Motor neuron (in vitro differentiated cells): ENCODE data around the gene GRIN2A. TPM values are rescaled to one million over a fixed set of nuclear protein-coding genes. Genes with fewer than 3 reads are reported as not detected.

Experiments used
- ATAC-seq, 8 experiments: fragments of 200-7000 bp; cut with Tn5 transposase; replicated peaks in 6 of 8; 2 replicates each; pipeline ENCODE4 v1.8.0; 2021; ENCODE audit warnings: mild to moderate bottlenecking in 8 of 8, moderate library complexity in 8 of 8
- H3K27ac ChIP-seq, 2 donors: fragments of 250-450 bp; sonication (Bioruptor Pico); 2 replicates each; pipeline ENCODE4 v1.9.0; 2021; ENCODE audit warnings: antibody characterized with exemption in 2 of 2, mild to moderate bottlenecking in 2 of 2, moderate library complexity in 1 of 2
- H3K4me1 ChIP-seq, 2 donors: fragments of 250-450 bp; sonication (Bioruptor Pico); replicated peaks in 1 of 2; 2 replicates each; pipeline ENCODE4 v1.6.1; 2021; ENCODE audit warnings: antibody characterized with exemption in 2 of 2, mild to moderate bottlenecking in 2 of 2, moderate library complexity in 1 of 2
- H3K4me3 ChIP-seq, 5 donors: fragments of 250-450 bp; sonication (Bioruptor Pico); 2 replicates each; pipeline ENCODE4 v1.9.0; 2021; ENCODE audit warnings: antibody characterized with exemption in 5 of 5, mild to moderate bottlenecking in 5 of 5, moderate library complexity in 4 of 5
- WGBS, 10 experiments: fragments of 450-650 bp; shearing (Covaris generic); methylation state at CpG; one replicate each; pipeline ENCODE4 v1.0.0; 2022; 5-methylcytosine and 5-hydroxymethylcytosine counted together
- in situ Hi-C, 9 experiments: fragments of 400-800 bp; cut with MboI; loops; one replicate each; pipeline ENCODE4 v1.15.0; 2021; ENCODE audit warnings: low sequenced_read_pairs in 9 of 9, low pct_unique_long_range_greater_than_20kb in 2 of 9; ENCODE audit not compliant: unreplicated experiment in 9 of 9
- total RNA-seq, 8 experiments: library from RNA; unstranded; fragments of 300-600 nt; gene quantifications; 2 replicates each; pipeline versions ENCODE4 v1.2.3 to v1.2.4, GENCODE V29; 2022

GRIN2A gene
- total RNA-seq, 8 experiments from 2014 or later = 0.14 to 21.2 (median 2.9) TPM

DNA sequence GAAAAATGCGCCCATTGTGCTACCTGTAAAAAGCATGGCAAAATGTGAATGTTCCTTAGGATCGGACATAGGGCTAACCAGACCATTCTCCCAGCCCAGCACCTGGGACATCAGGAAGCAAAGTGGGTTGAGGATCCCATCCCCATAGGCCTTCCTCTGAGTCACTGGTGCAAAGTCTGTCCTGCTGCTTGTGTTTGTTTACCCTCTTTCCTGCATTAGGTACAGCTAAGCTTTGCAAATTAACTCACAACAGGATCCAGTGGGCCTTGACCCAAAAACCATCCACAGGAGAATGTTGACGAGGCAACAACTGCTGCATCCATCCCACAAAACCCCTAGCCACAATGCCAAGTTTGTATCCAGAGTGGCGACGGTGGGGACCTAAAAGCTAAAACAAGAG is 106.2 kb downstream of the GRIN2A start:
- no peak for ATAC-seq
- H3K27ac ChIP-seq = no peak overlapping the region
- WGBS, 10 experiments = 0 to 100% (median 82%) methylated on average over 1 to 3 of the region's 5 CpGs; no CpG with 5 or more reads in 2 of the 10 experiments
- H3K4me3 ChIP-seq = no peak overlapping the region
- H3K4me1 ChIP-seq = peaks cover 32% of the 10 kb centered on the region in 2 donors
- in situ Hi-C loops = no loop called here

DNA sequence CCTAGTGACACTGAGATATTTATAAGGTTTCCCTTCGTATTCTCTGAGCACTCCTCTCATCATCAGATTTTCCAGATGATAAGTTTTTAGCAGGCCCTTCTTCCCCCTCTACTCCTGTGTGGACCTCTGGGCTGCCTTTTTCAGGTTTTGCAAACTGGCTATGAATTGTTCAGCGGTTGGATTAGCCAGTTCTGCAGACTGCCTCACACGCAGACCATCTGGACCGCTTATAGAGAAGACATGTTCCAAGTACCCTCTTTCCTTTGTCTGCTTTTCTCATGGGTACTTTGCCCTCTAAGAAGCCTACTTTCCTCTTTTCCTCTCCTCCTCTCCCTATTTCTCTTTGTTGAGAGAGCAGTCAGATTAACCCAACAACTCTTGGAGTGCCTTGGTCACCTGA is 111.6 kb downstream of the GRIN2A start:
- Histone ChIP-seq H3K4me3 (no peak overlapping the region), H3K27ac (no peak overlapping the region), H3K4me1 (no peaks in the 10 kb centered on the region)
- ATAC-seq = no peak
- WGBS, 10 experiments = 63 to 95% (median 85%) methylated on average over 2 to 4 of the region's 4 CpGs; no CpG with 5 or more reads in 4 of the 10 experiments
- in situ Hi-C loops = no loop called here

DNA sequence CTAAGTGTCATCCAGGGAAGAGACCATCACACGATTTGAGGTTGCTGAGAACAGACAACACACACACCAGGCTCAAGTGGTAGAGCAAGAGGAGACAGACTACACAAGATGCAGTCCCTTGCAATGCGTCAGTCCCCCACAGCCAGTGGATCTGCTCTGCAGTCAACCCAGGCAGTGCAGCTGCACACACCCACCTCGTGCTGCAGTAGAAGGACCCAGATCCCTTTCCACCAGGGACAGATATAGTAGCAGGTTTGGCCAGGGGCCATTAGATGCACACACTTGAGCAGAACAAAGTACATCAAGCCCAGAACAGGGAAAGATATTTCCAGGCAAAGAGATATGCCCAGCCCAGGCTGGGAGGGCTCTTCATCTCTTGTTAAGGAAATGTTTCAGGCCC is 112.9 kb downstream of the GRIN2A start:
- ATAC-seq = no peak
- Histone ChIP-seq H3K27ac (no peak overlapping the region), H3K4me1 (peaks cover 4 to 6% of the 10 kb centered on the region in 2 donors), H3K4me3 (no peak overlapping the region)
- WGBS, 10 experiments = 6 to 80% (median 64%) methylated on average over 1 to 3 of the region's 3 CpGs; no CpG with 5 or more reads in 5 of the 10 experiments
- in situ Hi-C loops = no loop called here

DNA sequence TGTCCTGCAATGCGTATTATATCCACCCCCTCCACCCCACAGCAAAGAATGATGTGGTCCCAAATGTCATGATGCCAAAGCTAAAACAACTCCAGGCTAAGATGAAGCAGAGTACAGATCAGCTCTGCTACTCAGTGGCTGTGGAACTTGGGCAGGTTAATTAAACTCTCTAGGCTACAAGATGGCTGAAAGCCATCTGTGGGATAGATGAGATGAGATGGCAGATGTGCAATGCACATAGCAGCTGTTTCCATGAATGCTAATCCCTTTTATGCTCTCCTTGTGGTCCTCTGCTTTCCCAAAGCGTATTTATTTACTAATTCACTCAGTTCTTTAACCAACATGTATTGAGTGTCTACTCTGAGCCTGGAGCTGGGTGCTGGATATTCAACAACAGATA is 114.4 kb downstream of the GRIN2A start:
- H3K4me3 ChIP-seq = no peak overlapping the region
- 0 to 90% (median 17%) methylated on average over 1 of the region's 2 CpGs; no CpG with 5 or more reads in 5 of the 10 experiments for WGBS, 10 experiments
- ATAC-seq = no peak
- H3K27ac ChIP-seq = no peak overlapping the region
- peaks cover 4 to 6% of the 10 kb centered on the region in 2 donors for H3K4me1 ChIP-seq
- in situ Hi-C loops = no loop called here

DNA sequence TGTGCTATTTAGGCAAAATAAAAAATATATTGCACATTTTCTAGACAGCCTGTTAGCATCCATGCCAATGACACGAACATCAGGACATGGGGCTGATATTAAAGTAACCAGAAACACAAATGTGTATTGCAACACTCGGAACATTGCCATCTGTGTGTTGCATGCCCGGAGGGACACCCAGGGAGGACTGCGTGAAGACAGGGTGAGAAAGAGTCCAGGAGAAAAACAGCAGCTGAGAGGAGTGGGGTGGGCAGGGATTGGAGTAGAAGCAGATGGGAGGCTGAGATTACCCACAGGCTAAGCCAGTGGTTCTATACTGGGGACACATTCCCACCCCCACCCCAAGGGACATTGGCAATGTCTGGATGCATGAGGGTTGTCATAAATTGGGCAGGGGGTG is 114.8 kb downstream of the GRIN2A start:
- H3K27ac ChIP-seq = no peak overlapping the region

DNA sequence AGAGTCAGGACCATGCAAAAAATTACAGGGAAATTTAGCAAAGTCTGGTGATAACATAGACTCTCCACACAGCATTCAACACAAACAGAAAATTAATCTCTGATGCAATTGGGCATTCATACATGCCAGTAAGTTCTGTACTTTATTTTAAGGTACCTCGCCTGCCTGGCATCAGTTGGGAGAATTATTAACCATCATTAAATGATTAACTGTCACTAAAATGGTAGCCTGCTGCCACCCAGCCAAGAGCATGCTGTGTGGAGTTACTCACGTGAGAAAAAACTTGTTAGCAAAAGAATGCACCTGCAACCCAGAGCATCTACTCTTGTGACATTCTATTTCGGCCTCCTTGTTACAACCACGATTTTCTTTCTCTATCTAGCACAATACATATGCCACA is 117.2 kb downstream of the GRIN2A start:
- in situ Hi-C loops = no loop called here
- H3K4me3 ChIP-seq = no peak overlapping the region
- no peak for ATAC-seq
- peaks cover 4 to 6% of the 10 kb centered on the region in 2 donors for H3K4me1 ChIP-seq
- WGBS, 10 experiments = 0 to 50% (median 23%) methylated on average over 2 to 4 of the region's 4 CpGs; no CpG with 5 or more reads in 1 of the 10 experiments
- H3K27ac ChIP-seq = no peak overlapping the region

More for the DNA sequence above, 114.8 kb downstream of the GRIN2A start:
- in situ Hi-C loops = no loop called here
- ATAC-seq = no peak
- WGBS, 10 experiments = 0 to 100% (median 85%) methylated on average over 1 to 4 of the region's 4 CpGs; no CpG with 5 or more reads in 2 of the 10 experiments
- H3K4me1 ChIP-seq = peaks cover 4 to 6% of the 10 kb centered on the region in 2 donors
- no peak overlapping the region for H3K4me3 ChIP-seq

DNA sequence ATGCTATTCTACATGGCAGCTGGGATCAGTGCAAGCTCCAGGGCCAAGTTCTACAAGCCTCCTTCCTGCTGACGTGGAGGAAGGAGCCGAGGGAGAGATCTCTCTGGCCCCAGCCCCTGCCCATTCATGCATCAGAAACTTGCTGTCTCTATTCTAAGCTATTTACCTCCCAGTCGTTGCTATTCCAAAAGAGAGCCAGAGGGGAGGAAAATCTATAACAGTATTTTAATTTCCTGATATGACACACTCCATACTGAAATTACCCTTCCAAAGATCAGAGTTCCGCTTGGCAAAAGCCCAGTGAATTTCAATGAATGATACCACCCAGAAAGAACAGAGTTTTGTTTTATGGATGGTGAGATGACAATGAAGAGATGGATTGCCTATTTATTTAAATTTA is 133.4 kb downstream of the GRIN2A start:
- no peak for ATAC-seq
- in situ Hi-C loops = no loop called here
- H3K4me3 ChIP-seq = no peak overlapping the region
- 0 to 100% (median 84%) methylated on average over 1 to 4 of the region's 4 CpGs for WGBS, 10 experiments
- H3K4me1 ChIP-seq = no peaks in the 10 kb centered on the region
- H3K27ac ChIP-seq = no peak overlapping the region

DNA sequence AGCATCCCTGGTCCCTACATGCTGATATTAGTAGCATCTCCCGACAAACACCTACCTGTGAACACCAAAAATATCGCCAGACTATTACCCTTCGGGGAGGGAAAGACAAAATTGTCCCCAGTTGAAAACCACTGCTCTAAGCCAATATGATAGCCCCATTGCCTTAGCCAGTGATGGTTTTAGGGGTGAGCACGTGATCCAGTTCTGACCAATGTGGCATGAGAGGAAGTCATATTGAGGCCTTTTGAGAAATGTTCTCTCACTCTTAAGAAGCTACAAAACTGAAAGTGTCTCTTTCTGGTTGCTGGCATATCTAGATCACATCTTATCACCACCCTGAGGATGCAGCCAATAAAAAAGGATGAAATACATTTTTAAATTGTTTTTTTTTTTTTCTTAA is 136.3 kb downstream of the GRIN2A start:
- in situ Hi-C loops = no loop called here
- H3K4me3 ChIP-seq = no peak overlapping the region
- WGBS, 10 experiments = 0 to 95% (median 87%) methylated on average over 1 to 4 of the region's 4 CpGs; no CpG with 5 or more reads in 4 of the 10 experiments
- H3K4me1 ChIP-seq = no peaks in the 10 kb centered on the region
- ATAC-seq = no peak
- H3K27ac ChIP-seq = no peak overlapping the region

DNA sequence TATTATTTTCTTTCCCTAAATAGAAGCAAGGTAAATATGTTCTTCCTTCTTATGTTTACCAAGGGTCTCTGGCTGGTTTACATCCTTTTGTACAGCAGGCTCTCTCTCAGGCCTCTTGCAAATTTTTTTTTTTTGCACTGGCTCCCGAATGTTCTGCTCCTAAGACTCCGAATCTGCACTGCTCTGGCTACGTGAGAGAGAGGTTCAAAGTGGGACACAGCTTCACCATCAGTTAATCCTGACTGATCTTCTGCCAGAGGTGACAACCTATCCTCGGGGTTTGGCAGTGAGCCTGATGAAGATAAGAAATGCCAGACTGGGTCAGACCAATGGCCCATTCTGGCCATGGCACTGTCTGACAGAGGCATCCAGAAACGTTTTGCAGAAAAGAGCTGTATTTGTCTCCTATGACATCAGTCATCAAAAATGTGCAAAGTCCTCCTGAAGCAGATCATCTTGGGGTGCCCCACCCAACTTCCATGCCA is 136.9 kb downstream of the GRIN2A start:
- H3K27ac ChIP-seq = no peak overlapping the region
- in situ Hi-C loops = no loop called here
- H3K4me3 ChIP-seq = no peak overlapping the region
- peak in 1 of 8 experiments; percentile 73 for ATAC-seq
- no peaks in the 10 kb centered on the region for H3K4me1 ChIP-seq
- WGBS, 10 experiments = 7 to 100% (median 72%) methylated on average over 1 to 4 of the region's 5 CpGs; no CpG with 5 or more reads in 3 of the 10 experiments

DNA sequence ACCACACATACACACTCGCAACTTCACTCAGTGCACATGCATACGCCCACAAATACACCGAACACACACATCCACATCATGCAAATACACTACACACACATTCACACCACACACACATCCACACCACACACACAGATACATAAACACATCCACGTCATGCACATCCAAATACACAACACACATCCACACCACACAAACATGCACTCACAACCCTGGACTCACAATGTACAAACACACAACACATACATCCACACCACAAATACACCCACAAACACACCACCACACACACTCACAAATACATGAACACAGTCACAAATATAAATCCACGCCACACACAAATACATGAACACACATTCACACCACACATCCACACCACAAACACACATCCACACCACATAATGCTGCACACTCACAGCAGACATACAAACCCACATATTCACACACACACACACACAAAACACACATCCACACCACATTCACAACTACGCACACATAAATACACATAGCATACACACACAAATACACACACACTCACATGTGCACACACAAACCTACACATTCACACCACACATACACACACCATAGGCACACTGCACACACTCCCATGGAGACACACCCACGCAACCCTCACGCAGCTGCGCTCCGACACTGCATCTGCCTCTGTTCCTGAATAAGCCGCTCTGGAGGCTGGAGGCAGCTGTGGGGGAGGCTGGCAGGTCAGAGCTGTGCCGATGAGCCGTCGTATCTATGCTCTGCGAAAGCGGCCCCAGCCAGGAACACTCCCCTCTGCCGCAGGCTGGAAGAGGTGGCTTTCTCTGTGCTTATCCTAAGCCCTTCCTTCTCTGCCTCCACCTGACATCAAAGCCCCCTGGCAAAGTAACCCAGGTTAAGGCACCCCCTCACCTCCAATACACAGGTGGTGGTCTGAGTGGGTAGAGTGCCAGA is 141.8 kb downstream of the GRIN2A start:
- H3K27ac ChIP-seq = no peak overlapping the region
- H3K4me1 ChIP-seq = no peaks in the 10 kb centered on the region
- peak in 3 of 8 experiments; percentile 24 to 37 (median 31) for ATAC-seq
- in situ Hi-C loops = no loop called here
- no peak overlapping the region for H3K4me3 ChIP-seq
- WGBS, 10 experiments = 63 to 100% (median 83%) methylated on average over 1 to 5 of the region's 17 CpGs; no CpG with 5 or more reads in 3 of the 10 experiments

DNA sequence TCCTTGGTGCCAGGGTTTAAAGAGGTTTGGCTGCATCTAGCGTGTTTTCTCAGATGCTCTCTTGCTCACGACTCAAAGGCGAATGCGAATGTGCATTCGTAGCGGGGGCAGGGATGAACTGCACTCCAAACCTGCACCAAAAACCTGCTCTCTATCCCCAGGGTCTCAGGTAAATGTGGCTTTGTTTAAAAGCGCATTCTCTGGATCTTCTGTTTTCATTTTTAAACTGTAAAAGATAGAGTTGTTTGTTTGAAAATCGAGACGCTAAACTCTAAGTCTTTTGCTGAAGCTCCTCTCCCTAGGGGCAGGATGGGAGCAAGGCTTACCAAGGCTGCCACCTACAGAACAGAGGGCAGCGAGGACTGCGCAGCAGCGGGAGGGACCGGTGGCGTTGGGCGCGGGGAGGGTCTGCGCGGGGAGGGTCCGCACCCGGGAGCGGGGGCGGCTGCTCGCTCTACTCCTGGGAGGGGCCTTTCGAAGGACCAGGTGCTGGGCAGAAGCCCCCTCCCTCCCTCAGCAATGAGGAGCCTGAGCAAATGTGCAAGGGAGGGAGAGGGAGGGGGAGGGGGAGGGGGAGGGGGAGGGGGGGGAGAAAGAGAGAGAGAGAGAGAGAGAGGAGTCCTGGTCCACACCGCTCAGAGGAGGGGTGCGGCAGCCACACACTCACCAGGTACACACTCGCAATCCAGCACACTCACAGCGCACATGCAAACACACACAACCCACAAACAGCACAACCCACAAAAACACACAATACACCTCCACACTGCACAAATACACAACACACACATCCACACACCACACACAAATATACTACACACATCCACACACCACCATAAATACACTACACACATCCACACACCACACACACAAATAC is 142.8 kb downstream of the GRIN2A start:
- 0 to 50% (median 4%) methylated on average over 1 to 8 of the region's 28 CpGs; no CpG with 5 or more reads in 2 of the 10 experiments for WGBS, 10 experiments
- Histone ChIP-seq H3K4me3 (peak overlapping the region; percentile 13 to 47 (median 22)), H3K27ac (no peak overlapping the region), H3K4me1 (no peaks in the 10 kb centered on the region)
- ATAC-seq = peak in 6 of 8 experiments; percentile 70 to 98 (median 96)
- in situ Hi-C loops = no loop called here

DNA sequence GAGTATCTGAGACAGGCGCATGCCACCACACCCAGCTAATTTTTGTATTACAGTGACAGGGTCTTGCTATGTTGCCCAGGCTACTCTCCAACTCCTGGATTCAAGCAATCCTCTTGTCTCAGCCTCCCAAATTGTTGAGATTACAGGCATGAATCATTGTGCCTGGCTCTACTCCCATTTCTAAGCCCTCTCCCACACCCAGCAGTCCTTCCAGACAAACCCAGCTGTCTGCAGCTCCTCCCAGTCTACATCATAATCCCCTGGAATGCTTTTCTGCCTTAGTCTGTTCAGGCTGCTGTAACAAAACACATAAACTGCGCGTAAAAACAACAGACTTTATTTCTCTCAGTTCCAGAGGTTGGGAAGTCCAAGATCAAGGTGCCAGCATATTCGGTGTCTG is 144.5 kb downstream of the GRIN2A start:
- Histone ChIP-seq H3K27ac (no peak overlapping the region), H3K4me3 (no peak overlapping the region), H3K4me1 (no peaks in the 10 kb centered on the region)
- WGBS, 10 experiments = 62 to 100% (median 90%) methylated on average over 1 to 3 of the region's 4 CpGs; no CpG with 5 or more reads in 3 of the 10 experiments
- ATAC-seq = no peak
- in situ Hi-C loops = no loop called here

DNA sequence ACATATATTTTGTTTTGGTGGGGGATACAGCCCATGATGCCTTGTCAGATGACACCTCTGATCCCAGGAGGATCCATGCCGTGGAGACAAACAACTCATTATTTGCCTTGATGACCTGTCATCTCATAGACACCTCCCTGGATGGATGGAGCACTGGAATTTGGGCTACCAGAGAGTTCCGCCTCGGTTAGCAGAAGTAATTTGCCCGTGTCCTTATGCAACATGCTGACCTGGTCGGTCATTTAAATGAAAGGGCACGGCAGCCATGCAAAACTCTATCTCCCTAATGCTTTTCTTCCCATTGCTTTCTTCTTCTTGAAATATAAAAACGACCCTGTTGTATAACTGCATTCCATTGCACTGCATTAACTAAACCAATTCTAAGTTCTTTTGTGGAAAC is 145.3 kb downstream of the GRIN2A start:
- H3K27ac ChIP-seq = no peak overlapping the region
- no peak for ATAC-seq
- no peak overlapping the region for H3K4me3 ChIP-seq
- 0 to 87% (median 38%) methylated on average over 1 to 5 of the region's 7 CpGs; no CpG with 5 or more reads in 1 of the 10 experiments for WGBS, 10 experiments
- in situ Hi-C loops = no loop called here
- no peaks in the 10 kb centered on the region for H3K4me1 ChIP-seq
